HepG2 (cell line): ENCODE data around the gene PDGFA. TPM values are rescaled to one million over a fixed set of nuclear protein-coding genes. Genes with fewer than 3 reads are reported as not detected.

Experiments
- ATAC-seq: fragments of 200-7000 bp; cut with Tn5 transposase; 3 replicates; pipeline ENCODE4 v1.9.1; 2020; ENCODE audit warnings: mild to moderate bottlenecking, moderate library complexity
- BruUV-seq: library from RNA; stranded (reverse); fragments of 400-500 nt; replicated peaks from 2 replicates; lab custom pipeline; 2021; lab: Mats Ljungman, UMichigan
- CTCF ChIA-PET: fragments of 300-600 bp; formaldehyde crosslinking; extraction: SDS; loops from one replicate; lab custom pipeline; 2021; ENCODE audit warnings: low total read pairs, inconsistent platforms, low intra/inter-chr PET ratio; lab: Yijun Ruan, JAX
- POLR2A ChIA-PET: fragments of 350-600 bp; sonication (Branson Sonifier 250); formaldehyde crosslinking; loops from one replicate; lab custom pipeline; 2020; ENCODE audit warnings: antibody characterized with exemption, inconsistent platforms; lab: Yijun Ruan, JAX
- DNase-seq: peaks from one replicate; pipeline ENCODE4 v3.0.0-alpha.2; 2015; ENCODE audit warnings: low spot score
- FAIRE-seq: peaks from 3 replicates; lab custom pipeline; 2011; peaks lifted over from hg19 to GRCh38; lab: Jason Lieb, UNC
- H2AFZ ChIP-seq: one replicate; pipeline ENCODE4 v1.6.1; 2011; ENCODE audit warnings: low read length, inconsistent platforms
- H3K27ac ChIP-seq: fragments of 300-600 bp; 3 replicates; pipeline ENCODE4 v1.8.0; 2011; ENCODE audit warnings: mixed run types, mild to moderate bottlenecking, mixed read lengths, low read length, inconsistent platforms; ENCODE audit not compliant: insufficient read depth; ENCODE audit errors: extremely low read length
- H3K27me3 ChIP-seq, 2 experiments: fragments of 200-600 bp in 1 of 2; 2 replicates in 1 of 2; 3 replicates in 1 of 2; pipeline versions ENCODE4 v1.6.0 to v1.8.0; 2011; ENCODE audit warnings: low read length in 2 of 2, mild to moderate bottlenecking in 2 of 2, moderate library complexity in 2 of 2, inconsistent platforms in 1 of 2; ENCODE audit not compliant: insufficient read depth in 2 of 2, control insufficient read depth in 1 of 2
- H3K36me3 ChIP-seq, 2 experiments: fragments of 200-600 bp in 1 of 2; replicated peaks in 1 of 2; 2 replicates in 1 of 2; 3 replicates in 1 of 2; pipeline versions ENCODE4 v1.5.1 to v1.8.0; 2011; ENCODE audit warnings: low read length in 2 of 2, inconsistent platforms in 1 of 2; ENCODE audit not compliant: insufficient read depth in 2 of 2, control insufficient read depth in 1 of 2
- H3K4me1 ChIP-seq: 2 replicates; pipeline ENCODE4 v1.5.1; 2012; ENCODE audit warnings: low read length, inconsistent platforms; ENCODE audit not compliant: insufficient read depth
- H3K4me2 ChIP-seq: 2 replicates; pipeline ENCODE4 v1.6.0; 2011; ENCODE audit warnings: low read depth, low read length, inconsistent platforms
- H3K4me3 ChIP-seq, 3 experiments: fragments of 200-600 bp in 1 of 3; sonication (generic), shearing (Covaris generic) in 1 of 3; replicated peaks in 1 of 3; 2 replicates each; pipeline ENCODE4 v1.5.1; 2011 to 2016; ENCODE audit warnings: low read length in 3 of 3, inconsistent platforms in 2 of 3, low read depth in 2 of 3, mild to moderate bottlenecking in 2 of 3, control low read depth in 1 of 3, mixed read lengths in 1 of 3; ENCODE audit not compliant: insufficient read depth in 1 of 3
- H3K79me2 ChIP-seq: one replicate; pipeline ENCODE4 v1.6.1; 2011; ENCODE audit warnings: low read length, inconsistent platforms; ENCODE audit not compliant: insufficient read depth
- H3K9ac ChIP-seq: 2 replicates; pipeline ENCODE4 v1.6.0; 2011; ENCODE audit warnings: mild to moderate bottlenecking, low read depth, low read length, inconsistent platforms; ENCODE audit not compliant: insufficient read depth
- H3K9me3 ChIP-seq: 2 replicates; pipeline ENCODE4 v1.5.1; 2012; ENCODE audit warnings: mild to moderate bottlenecking, low read length
- H4K20me1 ChIP-seq: 2 replicates; pipeline ENCODE4 v1.6.0; 2011; ENCODE audit warnings: inconsistent platforms, mild to moderate bottlenecking, low read length, moderate library complexity; ENCODE audit not compliant: insufficient read depth
- AHR ChIP-seq: IDR thresholded peaks from 2 replicates; pipeline ENCODE4 v1.6.1; 2018; ENCODE audit warnings: missing genetic modification reagents, missing compliant biosample characterization
- HMG20B ChIP-seq: conservative IDR thresholded peaks from 2 replicates; pipeline ENCODE4 v1.6.1; 2016; ENCODE audit warnings: missing genetic modification reagents, missing compliant biosample characterization
- NFKB2 ChIP-seq: sonication (generic); formaldehyde crosslinking; IDR thresholded peaks from 2 replicates; pipeline ENCODE4 v1.4.0; 2020; ENCODE audit warnings: missing genetic modification reagents, borderline replicate concordance
- NKX3-1 ChIP-seq: sonication (generic); formaldehyde crosslinking; IDR thresholded peaks from 2 replicates; pipeline ENCODE4 v1.5.0; 2020; ENCODE audit warnings: missing genetic modification reagents
- RARA ChIP-seq: IDR thresholded peaks from 2 replicates; pipeline ENCODE4 v1.6.1; 2016; ENCODE audit warnings: missing genetic modification reagents, missing compliant biosample characterization
- RBM22 ChIP-seq: fragments of 200-400 bp; formaldehyde crosslinking; optimal IDR thresholded peaks from 2 replicates; pipeline ENCODE3; 2017; ENCODE audit warnings: mild to moderate bottlenecking, low read length, moderate library complexity
- SAP130 ChIP-seq: IDR thresholded peaks from 2 replicates; pipeline ENCODE4 v1.6.1; 2016; ENCODE audit warnings: low read depth
- ZNF329 ChIP-seq: sonication (generic); formaldehyde crosslinking; IDR thresholded peaks from 2 replicates; pipeline ENCODE4 v1.9.0; 2021; ENCODE audit warnings: low read depth, mild to moderate bottlenecking, missing genetic modification reagents
- ZNF333 ChIP-seq: sonication (generic); formaldehyde crosslinking; IDR thresholded peaks from 2 replicates; pipeline ENCODE4 v1.4.0; 2020; ENCODE audit warnings: mild to moderate bottlenecking, missing genetic modification reagents, borderline replicate concordance
- ZNF543 ChIP-seq: sonication (generic); formaldehyde crosslinking; IDR thresholded peaks from 2 replicates; pipeline ENCODE4 v1.4.0; 2020; ENCODE audit warnings: mild to moderate bottlenecking, missing genetic modification reagents
- ZNF720 ChIP-seq: sonication (generic); formaldehyde crosslinking; IDR thresholded peaks from 2 replicates; pipeline ENCODE4 v1.4.0; 2020; ENCODE audit warnings: missing genetic modification reagents
- ZNF782 ChIP-seq: sonication (generic); formaldehyde crosslinking; IDR thresholded peaks from 2 replicates; pipeline ENCODE4 v1.4.0; 2020; ENCODE audit warnings: missing genetic modification reagents, mild to moderate bottlenecking, borderline replicate concordance
- ZNF839 ChIP-seq: sonication (generic); formaldehyde crosslinking; IDR thresholded peaks from 2 replicates; pipeline ENCODE4 v1.4.0; 2020; ENCODE audit warnings: missing genetic modification reagents, mild to moderate bottlenecking, borderline replicate concordance
- ZNF883 ChIP-seq: sonication (generic); formaldehyde crosslinking; IDR thresholded peaks from 2 replicates; pipeline ENCODE4 v1.5.1; 2020; ENCODE audit warnings: mild to moderate bottlenecking, missing genetic modification reagents; ENCODE audit errors: not compliant biosample characterization
- WGBS: methylation state at CpG from one replicate; pipeline ENCODE4 v1.1.6; 2017; ENCODE audit warnings: low lambda C conversion rate; 5-methylcytosine and 5-hydroxymethylcytosine counted together
- in situ Hi-C: cut with HindIII; loops from 2 replicates; pipeline ENCODE4 v1.10.0; 2017; ENCODE audit warnings: low pct_unique_long_range_greater_than_20kb; ENCODE audit not compliant: extremely low pct_ligation_motif_present
- intact Hi-C: fragments of 100-400 bp; cut with micrococcal nuclease; formaldehyde crosslinking; loops from one replicate; pipeline ENCODE4 v1.10.0; 2022; ENCODE audit not compliant: unreplicated experiment
- polyA plus RNA-seq, 8 experiments: library from polyadenylated mRNA; depleted of rRNA in 3 of 8; stranded (reverse) in 7 of 8; unstranded in 1 of 8; fragments of >200 nt; fragmentation: Illumina TruSeq in 4 of 8; extraction: Trizol in 4 of 8; gene quantifications; 2 replicates each; pipeline versions ENCODE4 v1.2.1 to v1.2.3, GENCODE V29; 2011 to 2016; ENCODE audit warnings: low read depth in 4 of 8, missing spikeins in 1 of 8, mixed read lengths in 1 of 8; ENCODE audit not compliant: insufficient read depth in 1 of 8
- total RNA-seq, 5 experiments: library from RNA; depleted of rRNA; stranded (reverse); fragments of >200 nt; fragmentation: Illumina TruSeq; extraction: Trizol; gene quantifications; 2 replicates each; pipeline ENCODE4 v1.2.3, GENCODE V29; 2016; ENCODE audit warnings: low read depth in 1 of 5
- TF ChIP-seq, protein P1 (sequence below): sonication (generic); IDR thresholded peaks from 2 replicates; pipeline ENCODE4 v1.6.1; 2016; ENCODE audit warnings: low read depth, borderline replicate concordance
- TF ChIP-seq, protein P2 (sequence below): sonication (generic); formaldehyde crosslinking; IDR thresholded peaks from 2 replicates; pipeline ENCODE4 v1.4.0; 2020; ENCODE audit warnings: missing genetic modification reagents
- TF ChIP-seq, protein P3 (sequence below): sonication (generic); formaldehyde crosslinking; IDR thresholded peaks from 2 replicates; pipeline ENCODE4 v1.8.1; 2023; ENCODE audit warnings: mild to moderate bottlenecking, moderate library complexity, missing genetic modification reagents

The PDGFA gene
- total and polyA plus RNA-seq, 2 of the 13 experiments (the other 11 are each of a cell fraction or from before 2014, with no cell fraction given), result 1.5 to 3.4 TPM

DNA sequence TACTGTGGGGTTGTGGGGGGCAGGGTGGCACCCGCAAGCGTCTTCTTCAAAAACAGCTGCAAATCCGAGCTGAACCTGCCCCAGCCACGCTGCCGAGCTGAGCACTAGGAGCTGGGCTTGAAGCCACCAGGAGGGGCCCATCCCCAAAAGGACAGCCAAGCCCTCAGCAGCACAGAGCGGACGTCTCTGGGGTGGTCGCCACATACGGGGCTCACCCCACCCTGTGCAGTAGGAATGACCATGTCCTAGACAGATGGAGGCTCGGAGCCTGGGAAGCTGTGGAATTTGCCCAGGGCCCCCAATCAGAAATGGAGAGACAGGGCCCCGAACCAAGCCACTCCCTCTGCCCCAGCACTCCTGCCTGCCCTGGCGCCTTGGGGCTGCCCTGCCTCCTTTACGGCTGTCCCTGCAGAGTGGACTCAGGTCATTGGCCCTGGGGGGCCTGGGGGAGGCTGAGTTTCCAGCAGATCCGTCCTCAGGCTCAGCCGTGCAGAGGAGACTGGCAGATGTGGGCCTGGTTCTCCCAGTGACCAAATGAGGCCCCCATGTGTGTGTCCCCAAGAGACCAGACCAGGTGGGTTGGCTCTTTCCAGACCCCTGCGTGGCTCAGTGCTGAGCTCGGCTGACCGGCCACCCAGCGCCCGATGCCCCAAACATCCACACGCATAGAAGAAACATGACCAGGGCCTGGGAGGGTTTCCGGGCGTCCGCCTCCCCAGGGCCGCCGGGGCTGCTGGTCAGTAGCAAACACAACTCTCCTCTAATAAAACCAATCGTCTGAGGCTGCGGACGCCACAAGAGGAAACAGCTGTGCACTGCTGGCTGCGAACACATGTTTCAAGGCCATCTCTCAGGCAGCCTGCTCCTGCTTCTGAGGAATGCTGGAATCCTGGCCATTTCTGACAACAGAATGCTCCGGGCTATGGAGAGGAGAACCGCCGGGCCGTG is 54.9 kb downstream of the PDGFA start:
- intact Hi-C loops, result no loop called here
- ChIA-PET CTCF (no interaction called here), POLR2A (no interaction called here)
- H3K79me2 ChIP-seq, result no peaks in the 10 kb centered on the region
- H4K20me1 ChIP-seq, result no peaks in the 10 kb centered on the region
- H3K9ac ChIP-seq, result no peak overlapping the region
- H3K27ac ChIP-seq, result no peak overlapping the region
- no peak overlapping the region for H3K4me3 ChIP-seq
- peak; percentile 7; the same call in 1 of the 3 replicates for ATAC-seq
- peak; percentile 50 for DNase-seq
- H3K4me1 ChIP-seq, result peaks cover 59% of the 10 kb centered on the region
- H2AFZ ChIP-seq, result no peak overlapping the region
- in situ Hi-C loops, result no loop called here
- no TSS peak for BruUV-seq
- no peaks in the 10 kb centered on the region for H3K9me3 ChIP-seq
- peak overlapping the region; percentile 24; the same call in 1 of the 2 replicates for H3K4me2 ChIP-seq
- no peaks in the 10 kb centered on the region for H3K36me3 ChIP-seq
- WGBS, result 43% methylated on average over 10 of the region's 34 CpGs
- no peaks in the 10 kb centered on the region for H3K27me3 ChIP-seq
- no peak for FAIRE-seq
- TF ChIP-seq ZNF883 (CRISPR knock-in tag), result no peak
- no peak for TF ChIP-seq NFKB2 (CRISPR knock-in tag)
- TF ChIP-seq, protein P1, sequence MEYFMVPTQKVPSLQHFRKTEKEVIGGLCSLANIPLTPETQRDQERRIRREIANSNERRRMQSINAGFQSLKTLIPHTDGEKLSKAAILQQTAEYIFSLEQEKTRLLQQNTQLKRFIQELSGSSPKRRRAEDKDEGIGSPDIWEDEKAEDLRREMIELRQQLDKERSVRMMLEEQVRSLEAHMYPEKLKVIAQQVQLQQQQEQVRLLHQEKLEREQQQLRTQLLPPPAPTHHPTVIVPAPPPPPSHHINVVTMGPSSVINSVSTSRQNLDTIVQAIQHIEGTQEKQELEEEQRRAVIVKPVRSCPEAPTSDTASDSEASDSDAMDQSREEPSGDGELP, result peak; percentile 93; the same call in 1 of the 2 replicates
- TF ChIP-seq, protein P2, sequence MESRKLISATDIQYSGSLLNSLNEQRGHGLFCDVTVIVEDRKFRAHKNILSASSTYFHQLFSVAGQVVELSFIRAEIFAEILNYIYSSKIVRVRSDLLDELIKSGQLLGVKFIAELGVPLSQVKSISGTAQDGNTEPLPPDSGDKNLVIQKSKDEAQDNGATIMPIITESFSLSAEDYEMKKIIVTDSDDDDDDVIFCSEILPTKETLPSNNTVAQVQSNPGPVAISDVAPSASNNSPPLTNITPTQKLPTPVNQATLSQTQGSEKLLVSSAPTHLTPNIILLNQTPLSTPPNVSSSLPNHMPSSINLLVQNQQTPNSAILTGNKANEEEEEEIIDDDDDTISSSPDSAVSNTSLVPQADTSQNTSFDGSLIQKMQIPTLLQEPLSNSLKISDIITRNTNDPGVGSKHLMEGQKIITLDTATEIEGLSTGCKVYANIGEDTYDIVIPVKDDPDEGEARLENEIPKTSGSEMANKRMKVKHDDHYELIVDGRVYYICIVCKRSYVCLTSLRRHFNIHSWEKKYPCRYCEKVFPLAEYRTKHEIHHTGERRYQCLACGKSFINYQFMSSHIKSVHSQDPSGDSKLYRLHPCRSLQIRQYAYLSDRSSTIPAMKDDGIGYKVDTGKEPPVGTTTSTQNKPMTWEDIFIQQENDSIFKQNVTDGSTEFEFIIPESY (CRISPR knock-in tag), result 0 out of 2 replicates have a peak, but pooled peaks have one; percentile 11
- no peak for TF ChIP-seq RBM22
- no peak for TF ChIP-seq NKX3-1 (CRISPR knock-in tag)
- TF ChIP-seq ZNF329 (CRISPR knock-in tag), result no peak
- TF ChIP-seq, protein P3, sequence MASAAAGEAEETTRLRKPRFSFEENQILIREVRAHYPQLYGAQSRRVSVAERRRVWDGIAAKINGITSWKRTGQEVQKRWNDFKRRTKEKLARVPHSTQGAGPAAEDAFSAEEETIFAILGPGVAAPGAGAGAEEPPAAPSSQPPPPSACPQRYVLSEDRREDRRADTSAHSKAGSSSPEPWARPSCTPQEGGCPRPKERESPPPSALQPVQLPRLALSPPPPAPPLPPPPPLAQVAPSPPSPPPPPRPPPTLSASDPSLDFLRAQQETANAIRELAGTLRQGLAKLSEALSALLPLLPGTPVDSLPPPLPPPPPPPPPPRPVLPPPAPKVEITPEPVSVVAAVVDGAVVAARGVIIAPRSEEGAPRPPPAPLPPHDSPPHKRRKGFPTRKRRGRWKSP (CRISPR knock-in tag), result no peak
- TF ChIP-seq ZNF720 (CRISPR knock-in tag), result no peak
- no peak for TF ChIP-seq HMG20B (CRISPR knock-in tag)
- 0 out of 2 replicates have a peak, but pooled peaks have one; percentile 41 for TF ChIP-seq SAP130 (CRISPR knock-in tag)
- no peak for TF ChIP-seq ZNF333
- TF ChIP-seq ZNF782 (CRISPR knock-in tag), result no peak
- no peak for TF ChIP-seq RARA (CRISPR knock-in tag)
- no peak for TF ChIP-seq ZNF839
- no peak for TF ChIP-seq ZNF543 (CRISPR knock-in tag)
- TF ChIP-seq AHR, result no peak
